ENCODE data around the gene OR4D1.
A peak's percentile ranks its signal among the peaks of the same experiment; 100 is the strongest.
"Not testable (repeated sequence)": the region's sequence is repeated elsewhere in the genome, so short reads cannot be mapped to it uniquely, and the experiment has no call there.

Gene OR4D1

DNA sequence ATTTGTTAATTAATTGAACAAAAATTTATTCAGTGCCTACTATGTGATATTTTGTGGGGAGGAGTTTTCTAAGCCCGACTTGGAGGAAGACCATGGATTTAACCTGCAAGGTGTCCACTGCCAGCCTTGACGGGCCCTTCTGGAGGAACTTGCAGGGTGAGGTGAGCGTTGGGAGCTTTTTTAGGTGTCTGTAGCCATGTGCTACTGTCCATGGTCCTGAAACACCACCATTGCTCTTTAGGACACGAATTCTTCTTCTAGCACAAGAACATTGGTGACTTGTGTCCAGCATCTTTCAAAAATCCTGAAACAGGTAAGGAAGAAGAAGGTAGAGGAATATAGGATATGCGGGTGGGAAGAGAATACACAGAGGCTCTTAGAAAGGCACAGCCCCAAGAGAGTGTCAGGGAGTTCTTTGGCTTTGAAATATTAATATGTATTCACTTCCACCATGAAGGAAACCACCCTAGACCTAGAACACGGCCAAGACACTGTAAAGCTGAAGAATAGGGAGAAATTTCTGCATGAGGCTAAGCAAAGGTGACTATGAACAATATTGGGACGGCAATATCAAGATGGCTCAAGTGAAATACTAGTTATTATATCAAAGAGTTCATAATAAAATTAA is 27.9 kb upstream of the OR4D1 start:
- FAIRE-seq (peak; percentile 61), DNase-seq (ENCODE audit: insufficient read length) (no peak)
- no peak for TF ChIP-seq POLR2A (IDR thresholded peaks at IDR 0.05; ENCODE audit: low read depth, low read length)
- TF ChIP-seq TAF1 (IDR thresholded peaks at IDR 0.05; ENCODE audit: borderline replicate concordance, low read depth, low read length): no peak
- TF ChIP-seq POLR2AphosphoS5 (IDR thresholded peaks at IDR 0.05; ENCODE audit: low read depth, low read length): no peak

DNA sequence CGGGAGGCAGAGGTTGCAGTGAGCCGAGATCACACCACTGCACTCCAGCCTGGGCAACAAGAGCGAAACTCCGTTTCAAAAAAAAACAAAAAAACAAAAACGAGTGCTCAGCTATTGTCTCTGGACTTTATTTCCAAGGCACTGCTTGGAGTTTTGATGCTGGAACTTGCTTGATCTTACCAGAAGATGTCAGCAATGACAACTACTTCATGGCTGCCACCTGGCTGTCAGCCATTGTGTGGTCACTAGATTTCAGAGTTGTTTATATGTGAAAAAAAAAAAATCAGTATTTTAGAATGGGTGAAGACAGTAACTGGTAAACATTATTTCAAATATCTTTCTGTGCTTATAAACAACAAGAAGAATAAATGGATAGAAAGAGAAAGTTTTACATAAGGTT is 26.3 kb upstream of the OR4D1 start:
- TF ChIP-seq POLR2AphosphoS5 (IDR thresholded peaks at IDR 0.05; ENCODE audit: low read depth, low read length) (no peak), TAF1 (IDR thresholded peaks at IDR 0.05; ENCODE audit: borderline replicate concordance, low read depth, low read length) (no peak), POLR2A (IDR thresholded peaks at IDR 0.05; ENCODE audit: low read depth, low read length) (no peak)
- FAIRE-seq (no peak), DNase-seq (ENCODE audit: insufficient read length) (no peak)

DNA sequence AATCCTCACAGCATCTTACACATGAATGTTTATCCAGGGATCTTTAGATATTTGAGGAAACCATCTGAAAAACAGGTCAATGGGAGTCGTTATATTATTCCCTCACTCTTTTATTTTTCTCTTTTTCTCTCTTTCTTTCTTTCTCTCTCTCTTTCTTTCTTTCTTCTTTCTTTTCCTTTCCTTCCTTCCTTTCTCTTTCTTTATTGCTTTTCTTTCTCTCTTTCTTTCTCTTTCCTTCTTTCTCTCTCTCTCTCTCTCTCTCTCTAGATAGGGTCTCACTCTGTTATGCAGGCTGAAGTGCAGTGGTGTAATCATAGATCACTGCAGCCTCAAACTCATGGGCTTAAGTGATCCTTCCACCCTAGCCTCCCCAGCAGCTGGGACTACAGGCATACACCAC is 20.3 kb upstream of the OR4D1 start:
- DNase-seq (ENCODE audit: insufficient read length) (no peak), FAIRE-seq (no peak)
- TF ChIP-seq POLR2AphosphoS5 (IDR thresholded peaks at IDR 0.05; ENCODE audit: low read depth, low read length): no peak
- TF ChIP-seq POLR2A (IDR thresholded peaks at IDR 0.05; ENCODE audit: low read depth, low read length): no peak
- no peak for TF ChIP-seq TAF1 (IDR thresholded peaks at IDR 0.05; ENCODE audit: borderline replicate concordance, low read depth, low read length)

DNA sequence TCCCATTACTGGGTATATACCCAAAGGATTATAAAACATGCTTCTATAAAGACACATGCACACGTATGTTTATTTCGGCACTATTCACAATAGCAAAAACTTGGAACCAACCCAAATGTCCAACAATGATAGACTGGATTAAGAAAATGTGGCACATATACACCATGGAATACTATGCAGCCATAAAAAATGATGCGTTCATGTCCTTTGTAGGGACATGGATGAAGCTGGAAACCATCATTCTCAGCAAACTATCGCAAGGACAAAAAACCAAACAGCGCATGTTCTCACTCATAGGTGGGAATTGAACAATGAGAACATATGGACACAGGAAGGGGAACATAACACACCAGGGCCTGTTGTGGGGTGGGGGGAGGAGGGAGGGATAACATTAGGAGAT is 15.5 kb upstream of the OR4D1 start:
- not testable (repeated sequence) for DNase-seq (ENCODE audit: insufficient read length); FAIRE-seq

DNA sequence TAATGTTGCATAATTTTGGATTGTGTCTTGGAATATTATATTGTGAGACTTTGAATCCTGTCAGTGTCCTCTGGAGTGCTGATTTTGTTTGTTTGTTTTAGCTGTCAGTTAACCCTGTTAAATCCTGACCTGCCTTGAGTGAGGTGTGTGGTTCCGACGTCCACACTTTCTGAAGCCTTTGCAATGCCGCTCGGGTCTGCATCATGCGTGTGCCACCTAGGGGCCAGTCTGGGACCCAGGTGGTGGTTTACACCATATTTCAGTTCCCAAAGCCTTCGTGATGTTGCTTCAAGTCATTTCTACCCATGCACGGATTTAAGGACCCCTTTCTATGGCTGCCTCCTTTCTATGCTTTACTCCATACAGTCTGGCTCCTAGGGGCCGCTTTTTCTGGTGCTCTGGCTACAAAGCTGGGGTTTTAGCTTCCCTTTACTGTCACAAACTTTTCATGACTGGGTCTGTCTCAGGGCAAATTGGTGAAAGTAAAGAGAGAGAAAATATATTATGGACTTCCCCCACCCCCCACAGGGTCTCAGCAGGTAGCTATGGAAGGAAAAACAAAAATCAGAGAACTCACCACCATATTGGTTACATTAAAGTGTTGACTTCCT is 11.4 kb upstream of the OR4D1 start:
- FAIRE-seq (no peak), DNase-seq (ENCODE audit: insufficient read length) (no peak)
- TF ChIP-seq TAF1 (IDR thresholded peaks at IDR 0.05; ENCODE audit: borderline replicate concordance, low read depth, low read length) (no peak), POLR2A (IDR thresholded peaks at IDR 0.05; ENCODE audit: low read depth, low read length) (no peak), POLR2AphosphoS5 (IDR thresholded peaks at IDR 0.05; ENCODE audit: low read depth, low read length) (no peak)

DNA sequence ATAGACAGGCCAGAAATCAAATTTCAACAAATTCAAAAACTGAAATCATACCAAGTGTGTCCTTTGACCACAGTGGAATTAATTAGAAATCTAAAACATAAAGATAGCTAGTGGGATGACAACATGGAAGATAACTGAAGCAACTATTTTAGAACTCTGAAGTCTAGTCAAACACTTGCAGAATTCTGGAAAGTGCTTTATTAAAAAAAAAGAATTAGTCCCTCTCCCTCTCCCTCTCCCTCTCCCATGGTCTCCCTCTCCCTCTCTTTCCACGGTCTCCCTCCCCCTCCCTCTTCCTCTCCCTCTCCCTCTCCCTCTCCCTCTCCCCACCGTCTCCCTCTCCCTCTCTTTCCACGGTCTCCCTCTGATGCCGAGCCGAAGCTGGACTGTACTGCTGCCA is 6.7 kb upstream of the OR4D1 start:
- no peak for TF ChIP-seq POLR2A (IDR thresholded peaks at IDR 0.05; ENCODE audit: low read depth, low read length)
- no peak for TF ChIP-seq POLR2AphosphoS5 (IDR thresholded peaks at IDR 0.05; ENCODE audit: low read depth, low read length)
- no peak for TF ChIP-seq TAF1 (IDR thresholded peaks at IDR 0.05; ENCODE audit: borderline replicate concordance, low read depth, low read length)
- no peak for FAIRE-seq
- DNase-seq (ENCODE audit: insufficient read length): no peak

DNA sequence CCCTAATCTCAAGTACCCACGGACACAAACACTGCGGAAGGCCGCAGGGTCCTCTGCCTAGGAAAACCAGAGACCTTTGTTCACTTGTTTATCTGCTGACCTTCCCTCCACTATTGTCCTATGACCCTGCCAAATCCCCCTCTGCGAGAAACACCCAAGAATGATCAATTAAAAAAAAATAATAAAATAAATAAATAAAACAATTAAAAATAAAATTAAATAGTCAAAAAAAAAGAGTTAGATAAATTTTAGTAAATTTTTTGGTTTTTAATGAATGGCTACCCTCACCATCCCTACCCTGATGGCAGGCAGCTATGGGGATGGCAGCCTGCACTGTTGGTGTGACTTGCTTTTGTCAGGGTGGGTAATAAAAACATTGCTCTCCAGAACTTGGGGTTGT is 4.8 kb upstream of the OR4D1 start:
- FAIRE-seq; DNase-seq (ENCODE audit: insufficient read length): not testable (repeated sequence)

DNA sequence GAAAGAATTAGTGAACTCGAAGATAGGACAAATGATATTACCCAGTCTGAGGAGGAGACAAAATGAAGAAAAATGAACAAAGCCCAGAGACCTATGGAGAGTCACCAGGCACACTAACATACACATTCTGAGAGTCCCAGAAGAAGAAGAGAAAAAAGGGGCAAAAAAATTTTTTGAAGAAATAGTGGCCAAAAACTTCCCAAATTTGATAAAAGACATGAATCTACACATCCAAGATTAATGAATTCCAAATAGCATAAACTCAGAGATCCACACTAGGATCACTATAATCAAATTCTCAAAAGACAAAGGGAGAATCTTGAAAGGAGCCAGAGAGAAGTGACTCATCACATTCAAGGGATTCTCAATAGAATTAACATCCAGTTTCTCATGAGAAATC is 3.4 kb upstream of the OR4D1 start:
- no peak for TF ChIP-seq POLR2AphosphoS5 (IDR thresholded peaks at IDR 0.05; ENCODE audit: low read depth, low read length)
- no peak for TF ChIP-seq POLR2A (IDR thresholded peaks at IDR 0.05; ENCODE audit: low read depth, low read length)
- TF ChIP-seq TAF1 (IDR thresholded peaks at IDR 0.05; ENCODE audit: borderline replicate concordance, low read depth, low read length): no peak
- DNase-seq (ENCODE audit: insufficient read length) (no peak), FAIRE-seq (no peak)

DNA sequence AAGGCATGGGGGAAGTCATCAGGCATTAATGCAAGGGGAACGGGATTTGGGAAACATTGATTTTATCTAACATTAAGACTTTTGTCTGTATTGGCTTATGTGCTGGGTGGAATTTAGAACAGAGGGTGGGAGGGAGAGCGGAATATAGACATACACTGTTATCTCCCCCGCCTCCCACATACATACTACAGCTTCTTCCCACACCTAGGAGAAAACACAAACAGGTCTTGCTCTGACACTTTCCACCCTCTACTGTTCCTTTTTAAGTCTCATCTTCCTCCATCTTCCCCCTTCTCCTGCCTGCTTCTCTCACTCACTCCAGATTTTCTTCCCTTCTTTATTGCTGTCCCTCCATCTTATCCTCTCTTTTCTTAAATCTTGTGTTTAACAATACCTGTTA is 425 bp downstream of the OR4D1 start:
- FAIRE-seq (no peak), DNase-seq (ENCODE audit: insufficient read length) (no peak)
- TF ChIP-seq POLR2A (IDR thresholded peaks at IDR 0.05; ENCODE audit: low read depth, low read length) (no peak), POLR2AphosphoS5 (IDR thresholded peaks at IDR 0.05; ENCODE audit: low read depth, low read length) (no peak), TAF1 (IDR thresholded peaks at IDR 0.05; ENCODE audit: borderline replicate concordance, low read depth, low read length) (no peak)

DNA sequence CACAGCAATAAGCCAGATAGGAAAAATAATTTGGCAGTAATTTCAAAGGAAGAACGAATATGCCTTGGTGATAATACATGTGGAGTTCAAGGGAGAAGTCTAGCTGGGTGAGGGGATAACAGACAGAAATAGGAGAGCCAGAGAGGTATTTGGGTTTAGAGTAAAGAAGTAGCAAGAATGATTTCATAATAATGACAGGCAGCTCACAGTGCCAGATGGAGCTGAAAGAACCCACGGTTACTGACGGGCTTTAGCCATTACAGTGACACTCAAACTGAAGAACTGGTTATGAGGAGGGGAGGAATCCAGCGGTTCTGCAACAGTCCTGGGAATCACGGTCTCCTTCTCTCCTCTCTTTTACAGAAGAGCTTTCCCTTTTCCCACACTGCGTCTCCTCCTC is 2.2 kb downstream of the OR4D1 start:
- FAIRE-seq: no peak
- no peak for TF ChIP-seq POLR2A (IDR thresholded peaks at IDR 0.05; ENCODE audit: low read depth, low read length)
- TF ChIP-seq POLR2AphosphoS5 (IDR thresholded peaks at IDR 0.05; ENCODE audit: low read depth, low read length): no peak
- no peak for TF ChIP-seq TAF1 (IDR thresholded peaks at IDR 0.05; ENCODE audit: borderline replicate concordance, low read depth, low read length)
- no peak for DNase-seq (ENCODE audit: insufficient read length)

DNA sequence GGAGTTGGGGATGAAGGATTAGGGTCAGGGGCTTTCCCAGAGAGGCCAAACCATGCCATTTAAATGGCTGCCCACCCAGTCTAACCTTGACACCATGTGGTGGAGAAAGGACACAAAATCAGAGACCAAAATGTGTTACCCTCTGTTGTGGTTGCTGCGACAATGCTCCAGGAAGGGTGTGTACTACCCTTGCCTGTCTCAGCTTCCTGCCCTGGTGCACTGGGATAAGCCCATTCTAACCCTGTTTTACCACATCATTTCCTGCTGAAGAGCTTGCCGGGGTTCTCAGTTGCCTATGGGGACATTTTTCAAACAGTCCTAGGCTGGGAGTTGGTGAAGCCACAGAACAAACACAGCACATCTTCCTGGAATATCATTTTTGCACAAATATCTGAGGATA is 4.9 kb downstream of the OR4D1 start:
- FAIRE-seq: no peak
- TF ChIP-seq POLR2AphosphoS5 (IDR thresholded peaks at IDR 0.05; ENCODE audit: low read depth, low read length) (no peak), TAF1 (IDR thresholded peaks at IDR 0.05; ENCODE audit: borderline replicate concordance, low read depth, low read length) (no peak), POLR2A (IDR thresholded peaks at IDR 0.05; ENCODE audit: low read depth, low read length) (no peak)
- DNase-seq (ENCODE audit: insufficient read length): no peak

DNA sequence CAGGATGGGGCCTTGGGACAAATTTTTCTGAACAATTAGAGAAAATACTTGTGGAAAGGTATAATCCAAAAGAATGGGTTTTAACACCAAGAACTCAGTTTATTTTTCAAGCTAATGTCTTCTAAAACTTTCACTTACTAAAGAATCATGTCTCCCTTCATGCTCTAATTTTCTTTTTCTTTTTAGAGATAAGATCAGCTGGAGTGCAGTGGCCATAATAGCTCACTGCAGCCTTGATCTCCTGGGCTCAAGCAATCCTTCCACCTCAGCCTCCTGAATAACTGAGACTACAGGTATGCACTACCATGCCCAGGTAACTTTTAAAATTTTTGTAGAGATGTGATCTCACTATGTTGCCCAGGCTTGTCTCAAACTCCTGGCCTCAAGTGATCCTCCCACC is 5.5 kb downstream of the OR4D1 start:
- no peak for FAIRE-seq
- TF ChIP-seq POLR2A (IDR thresholded peaks at IDR 0.05; ENCODE audit: low read depth, low read length): no peak
- TF ChIP-seq TAF1 (IDR thresholded peaks at IDR 0.05; ENCODE audit: borderline replicate concordance, low read depth, low read length): no peak
- no peak for TF ChIP-seq POLR2AphosphoS5 (IDR thresholded peaks at IDR 0.05; ENCODE audit: low read depth, low read length)

More for the DNA sequence above, 5.5 kb downstream of the OR4D1 start:
- no peak for DNase-seq (ENCODE audit: insufficient read length)
